ENCODE measurements around the gene CDHR1.

The CDHR1 gene

GRCh38 chr10:84263716-84264115 lies 69.4 kb downstream of the CDHR1 start:
- TF ChIP-seq ZNF565 (CRISPR knock-in tag; conservative IDR thresholded peaks at IDR 0.05; ENCODE audit: low read depth) (no peak), ZFP30 (CRISPR knock-in tag; IDR thresholded peaks at IDR 0.05) (no peak), TOX (CRISPR knock-in tag; IDR thresholded peaks at IDR 0.05; ENCODE audit: borderline replicate concordance) (no peak), CSDC2 (CRISPR knock-in tag; IDR thresholded peaks at IDR 0.05) (no peak), POU6F1 (CRISPR knock-in tag; IDR thresholded peaks at IDR 0.05; ENCODE audit: borderline replicate concordance, low read depth) (no peak), CSRNP3 (CRISPR knock-in tag; IDR thresholded peaks at IDR 0.05) (no peak), RARB (CRISPR knock-in tag; IDR thresholded peaks at IDR 0.05) (no peak), BACH2 (CRISPR knock-in tag; IDR thresholded peaks at IDR 0.05; ENCODE audit: borderline replicate concordance) (no peak), GLIS3 (CRISPR knock-in tag; IDR thresholded peaks at IDR 0.05) (no peak), CREB5 (CRISPR knock-in tag; IDR thresholded peaks at IDR 0.05; ENCODE audit: low read depth) (no peak)
- no peak for ATAC-seq

- TF ChIP-seq ZFP30 (CRISPR knock-in tag; IDR thresholded peaks at IDR 0.05) = no peak
- TF ChIP-seq TSHZ2 (CRISPR knock-in tag; IDR thresholded peaks at IDR 0.05) = no peak
- no peak for TF ChIP-seq PPARA (CRISPR knock-in tag; IDR thresholded peaks at IDR 0.05; ENCODE audit: borderline replicate concordance)
- no peak for TF ChIP-seq CSDC2 (CRISPR knock-in tag; IDR thresholded peaks at IDR 0.05)
- no peak for TF ChIP-seq SNAI2 (CRISPR knock-in tag; IDR thresholded peaks at IDR 0.05)
- no peak for TF ChIP-seq CSRNP3 (CRISPR knock-in tag; IDR thresholded peaks at IDR 0.05)
- no peak for TF ChIP-seq PATZ1 (CRISPR knock-in tag; IDR thresholded peaks at IDR 0.05; ENCODE audit: borderline replicate concordance)
- TF ChIP-seq BACH2 (CRISPR knock-in tag; IDR thresholded peaks at IDR 0.05; ENCODE audit: borderline replicate concordance) = no peak
- no peak for TF ChIP-seq ZNF565 (CRISPR knock-in tag; conservative IDR thresholded peaks at IDR 0.05; ENCODE audit: low read depth)
- TF ChIP-seq ARNTL (CRISPR knock-in tag; IDR thresholded peaks at IDR 0.05; ENCODE audit: borderline replicate concordance, low read depth) = no peak
- no peak for TF ChIP-seq ESRRG (CRISPR knock-in tag; IDR thresholded peaks at IDR 0.05)
- no peak for TF ChIP-seq POU6F1 (CRISPR knock-in tag; IDR thresholded peaks at IDR 0.05; ENCODE audit: borderline replicate concordance, low read depth)
- no peak for TF ChIP-seq ISL1 (CRISPR knock-in tag; IDR thresholded peaks at IDR 0.05)
- TF ChIP-seq RARB (CRISPR knock-in tag; IDR thresholded peaks at IDR 0.05) = no peak
- TF ChIP-seq ZFP3 (CRISPR knock-in tag; IDR thresholded peaks at IDR 0.05) = no peak
- TF ChIP-seq CREB5 (CRISPR knock-in tag; IDR thresholded peaks at IDR 0.05; ENCODE audit: low read depth) = no peak
- TF ChIP-seq TCF4 (CRISPR knock-in tag; IDR thresholded peaks at IDR 0.05; ENCODE audit: borderline replicate concordance) = no peak
- no peak for TF ChIP-seq TOX (CRISPR knock-in tag; IDR thresholded peaks at IDR 0.05; ENCODE audit: borderline replicate concordance)
- TF ChIP-seq ZNF8 (CRISPR knock-in tag; IDR thresholded peaks at IDR 0.05) = no peak
- ATAC-seq = peak; percentile 99
These were observed 70.3 kb downstream of the CDHR1 start for GRCh38 chr10:84264611-84265141.

Data from SK-N-SH treated with all-trans-retinoic acid at 6 μM for 48 hours (cell line).